ENCODE data around the gene SPDL1. TPM values are rescaled to one million over a fixed set of nuclear protein-coding genes. Genes with fewer than 3 reads are reported as not detected.

SPDL1 gene
- total and polyA plus RNA-seq, 2 of the 8 experiments (the other 6 are each of a cell fraction or from before 2014, with no cell fraction given) = 16.9 to 44.5 TPM

GRCh38 chr5:169574134-169574646 is 9.4 kb upstream of the SPDL1 start (continued):
- TF ChIP-seq USF2 (IDR thresholded peaks at IDR 0.05; ENCODE audit: low read length) (no peak), KDM1A (IDR thresholded peaks at IDR 0.05; ENCODE audit: borderline replicate concordance, low read length) (no peak)
